H1 (cell line): ENCODE measurements around the gene GPR18. TPM values are rescaled to one million over a fixed set of nuclear protein-coding genes. Genes with fewer than 3 reads are reported as not detected.
A peak's percentile ranks its signal among the peaks of the same experiment; 100 is the strongest.

ENCODE experiments used
- CHD2 ChIP-seq: IDR thresholded peaks from 2 replicates; pipeline ENCODE4 v1.6.1; 2012; ENCODE audit warnings: low read length, improper control_type of control experiment
- CTBP2 ChIP-seq: IDR thresholded peaks from 2 replicates; pipeline ENCODE4 v1.7.0; 2011; ENCODE audit warnings: borderline replicate concordance, mild to moderate bottlenecking, moderate library complexity, mixed read lengths, low read length; ENCODE audit not compliant: insufficient read depth, insufficient read length
- MAX ChIP-seq: IDR thresholded peaks from 2 replicates; pipeline ENCODE4 v1.6.1; 2012; ENCODE audit warnings: inconsistent platforms
- RAD21 ChIP-seq, 2 experiments: IDR thresholded peaks in 1 of 2; conservative IDR thresholded peaks in 1 of 2; 2 replicates each; pipeline ENCODE4 v1.6.1; 2011; ENCODE audit warnings: low read depth in 2 of 2, low read length in 2 of 2, improper control_type of control experiment in 1 of 2, inconsistent platforms in 1 of 2, mild to moderate bottlenecking in 1 of 2, moderate library complexity in 1 of 2
- SRF ChIP-seq: IDR thresholded peaks from 2 replicates; pipeline ENCODE4 v1.6.1; 2011; ENCODE audit warnings: mild to moderate bottlenecking, low read depth, low read length, moderate library complexity
- polyA plus RNA-seq, 7 experiments: library from polyadenylated mRNA; depleted of rRNA in 3 of 7; stranded (reverse) in 5 of 7; unstranded in 2 of 7; fragments of >200 nt in 5 of 7; fragments of 200-250 nt in 2 of 7; gene quantifications; 1 replicate in 5 of 7; 2 replicates in 1 of 7; 4 replicates in 1 of 7; pipeline versions ENCODE4 v1.2.1 to v1.2.3, GENCODE V29; 2011 to 2013; ENCODE audit warnings: missing spikeins in 2 of 7, mixed read lengths in 2 of 7
- total RNA-seq: library from RNA; stranded (reverse); fragmentation: NEBNext Ultra II Directional; extraction: Animal tissue kit (Norgen Biotek cat#: 25700); gene quantifications from 2 replicates; pipeline ENCODE4 v1.2.1, GENCODE V29; 2021

Gene GPR18
- total and polyA plus RNA-seq, 2 of the 8 experiments (the other 6 are each of a cell fraction or from before 2014, with no cell fraction given), result not detected

- TF ChIP-seq CTBP2 (no peak), SRF (no peak), RAD21 (IDR thresholded peaks at IDR 0.05 in 1 of 2, conservative IDR thresholded peaks at IDR 0.05 in 1 of 2; ENCODE audit: low read depth in 2 of 2, low read length in 2 of 2) (peak; percentile 77 to 80), CHD2 (no peak), MAX (no peak)
Observed at GRCh38 chr13:99265821-99266426, 7.7 kb upstream of the GPR18 start (continued).
